A673 (cell line): ENCODE measurements around the gene NEUROD2.

Source experiments
- CTCF ChIP-seq: fragments of 300-800, 200-600 bp; sonication (generic); conservative IDR thresholded peaks from 2 replicates; pipeline ENCODE4 v1.5.1; 2017; ENCODE audit warnings: low read depth, mild to moderate bottlenecking, antibody characterized with exemption, low read length, moderate library complexity, mixed read lengths
- EZH2 ChIP-seq: fragments of 200-600 bp; sonication (generic); IDR thresholded peaks from 2 replicates; pipeline ENCODE4 v1.6.1; 2017; ENCODE audit warnings: borderline replicate concordance, low read depth, mild to moderate bottlenecking, mixed read lengths, antibody characterized with exemption, low read length; ENCODE audit not compliant: poor library complexity, severe bottlenecking

- TF ChIP-seq EZH2 (no peak), CTCF (no peak)
Observed at GRCh38 chr17:39617100-39617445, 9.4 kb upstream of the NEUROD2 start.
